ENCODE data around the gene CARD19.
"Not testable (repeated sequence)": the region's sequence is repeated elsewhere in the genome, so short reads cannot be mapped to it uniquely, and the experiment has no call there.

Gene CARD19

GRCh38 chr9:93099551-93100275 lies 3.7 kb downstream of the CARD19 start:
- DNase-seq (ENCODE audit: low read depth in 1 of 2, low spot score in 1 of 2): no peak

DNA sequence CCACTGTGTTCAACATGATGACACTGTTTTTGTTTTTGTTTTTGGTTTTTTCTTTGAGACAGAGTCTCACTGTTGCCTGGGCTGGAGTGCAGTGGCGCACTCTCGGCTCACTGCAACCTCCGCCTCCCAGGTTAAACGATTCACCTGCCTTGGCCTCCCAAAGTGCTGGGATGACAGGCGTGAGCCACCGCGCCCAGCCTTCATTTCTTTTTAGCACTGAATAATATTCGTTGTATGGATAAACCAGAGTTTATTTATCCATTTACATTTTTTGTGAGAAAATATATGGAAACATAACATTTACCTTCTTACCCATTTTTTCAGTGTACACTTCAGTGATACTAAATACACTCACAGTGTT lies 4.2 kb downstream of the CARD19 start:
- DNase-seq (ENCODE audit: low read depth in 1 of 2, low spot score in 1 of 2): no peak

GRCh38 chr9:93101086-93101485 lies 5.1 kb downstream of the CARD19 start:
- DNase-seq (ENCODE audit: low read depth in 1 of 2, low spot score in 1 of 2): not testable (repeated sequence)

DNA sequence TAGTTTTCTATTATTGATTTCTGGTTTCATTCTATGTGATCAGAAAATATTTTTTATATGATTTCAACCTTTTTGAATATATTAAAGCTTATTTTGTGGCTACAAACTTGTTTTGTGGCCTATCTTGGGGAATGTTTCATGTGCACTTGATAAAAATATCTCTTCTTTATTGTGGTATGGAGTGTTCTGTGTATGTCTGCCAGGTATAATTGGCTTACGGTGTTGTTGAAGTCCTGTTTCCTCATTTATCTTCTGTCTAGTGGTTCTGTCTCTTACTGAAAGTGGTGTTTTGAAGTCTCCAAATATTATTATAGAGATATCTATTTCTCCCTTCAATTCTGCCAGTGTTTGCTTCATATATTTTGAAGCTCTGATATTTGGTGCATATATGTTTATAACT lies 9.6 kb downstream of the CARD19 start:
- DNase-seq (ENCODE audit: low read depth in 1 of 2, low spot score in 1 of 2): no peak

- no peak for DNase-seq (ENCODE audit: low read depth in 1 of 2, low spot score in 1 of 2)
These were observed 11.3 kb downstream of the CARD19 start for GRCh38 chr9:93107151-93107824.

- DNase-seq (ENCODE audit: low read depth in 1 of 2, low spot score in 1 of 2): no peak
These were observed 11.8 kb downstream of the CARD19 start for GRCh38 chr9:93107825-93108161.

DNA sequence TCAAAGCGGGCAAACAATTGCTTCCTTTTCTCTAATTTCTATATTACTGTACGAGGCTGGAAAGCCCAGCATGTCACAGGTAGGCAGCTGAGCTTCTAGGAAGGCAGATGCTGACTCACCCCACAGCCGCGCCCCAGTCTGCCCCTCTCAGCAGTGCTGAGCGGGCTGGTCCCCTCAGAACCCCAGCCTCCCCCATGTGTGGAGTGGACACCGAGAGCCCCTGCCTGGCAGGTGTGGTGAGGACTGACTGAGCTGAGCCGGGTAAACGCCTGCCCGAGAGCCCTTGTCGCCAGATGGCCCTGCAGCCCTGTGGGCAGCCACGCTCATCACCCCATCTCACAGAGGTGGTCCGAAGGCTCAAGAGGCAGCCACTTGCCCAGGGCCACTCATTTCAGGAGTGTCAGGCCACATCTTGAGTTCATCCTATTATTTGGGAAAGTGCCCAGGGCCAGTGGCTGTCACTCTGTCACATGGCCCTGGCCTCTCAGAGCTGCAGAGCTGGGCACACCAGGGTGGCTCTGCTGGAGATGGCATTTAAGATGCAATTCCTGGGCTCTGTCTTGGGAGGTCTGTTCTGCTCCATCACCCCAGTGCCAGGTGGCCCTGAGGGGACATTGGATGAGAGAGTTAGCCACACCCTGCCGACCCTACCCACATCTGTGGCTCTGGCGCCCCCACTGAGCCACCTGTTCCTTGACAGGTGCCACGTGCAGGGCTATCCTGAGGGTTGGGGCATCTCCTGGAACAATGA lies 12.4 kb downstream of the CARD19 start:
- DNase-seq (ENCODE audit: low read depth in 1 of 2, low spot score in 1 of 2): no peak

- DNase-seq (ENCODE audit: low read depth in 1 of 2, low spot score in 1 of 2): no peak
These were observed 14.4 kb downstream of the CARD19 start for GRCh38 chr9:93110311-93110855.

GRCh38 chr9:93111001-93111370 lies 15.0 kb downstream of the CARD19 start:
- DNase-seq (ENCODE audit: low read depth in 1 of 2, low spot score in 1 of 2): no peak

- no peak for DNase-seq (ENCODE audit: low read depth in 1 of 2, low spot score in 1 of 2)
These were observed 15.5 kb downstream of the CARD19 start for GRCh38 chr9:93111371-93112115.

GRCh38 chr9:93112116-93112863 lies 16.3 kb downstream of the CARD19 start:
- DNase-seq (ENCODE audit: low read depth in 1 of 2, low spot score in 1 of 2): no peak

DNA sequence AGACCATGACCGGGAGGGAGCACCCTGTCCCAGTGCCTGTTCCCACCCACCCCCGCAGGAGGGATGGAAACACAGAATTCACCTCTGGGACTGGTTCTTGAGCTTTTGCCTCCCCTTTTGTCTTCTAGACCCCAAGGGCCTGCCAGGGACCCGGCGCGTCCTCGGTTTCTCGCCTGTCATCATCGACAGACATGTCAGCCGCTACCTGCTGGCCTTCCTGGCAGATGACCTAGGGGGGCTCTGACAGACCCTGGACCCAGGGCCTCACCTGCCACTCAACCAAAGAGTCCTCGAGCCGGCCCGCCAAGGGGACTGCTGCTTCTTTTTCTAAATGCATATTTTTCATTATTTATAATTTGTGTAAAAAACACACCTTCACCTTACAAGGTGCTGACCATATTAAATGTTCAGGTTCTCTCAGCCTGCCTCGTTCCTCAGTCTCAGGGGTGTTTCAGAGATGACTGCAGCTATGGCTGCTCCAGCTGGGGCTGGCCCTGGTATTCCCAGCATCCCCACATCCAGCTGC lies 16.9 kb downstream of the CARD19 start:
- DNase-seq (ENCODE audit: low read depth in 1 of 2, low spot score in 1 of 2): no peak

GRCh38 chr9:93114169-93114983 lies 18.4 kb downstream of the CARD19 start:
- DNase-seq (ENCODE audit: low read depth in 1 of 2, low spot score in 1 of 2): no peak

GRCh38 chr9:93114984-93115335 lies 18.9 kb downstream of the CARD19 start:
- DNase-seq (ENCODE audit: low read depth in 1 of 2, low spot score in 1 of 2): no peak

- DNase-seq (ENCODE audit: low read depth in 1 of 2, low spot score in 1 of 2): no peak
These were observed 19.6 kb downstream of the CARD19 start for GRCh38 chr9:93115486-93116071.

DNA sequence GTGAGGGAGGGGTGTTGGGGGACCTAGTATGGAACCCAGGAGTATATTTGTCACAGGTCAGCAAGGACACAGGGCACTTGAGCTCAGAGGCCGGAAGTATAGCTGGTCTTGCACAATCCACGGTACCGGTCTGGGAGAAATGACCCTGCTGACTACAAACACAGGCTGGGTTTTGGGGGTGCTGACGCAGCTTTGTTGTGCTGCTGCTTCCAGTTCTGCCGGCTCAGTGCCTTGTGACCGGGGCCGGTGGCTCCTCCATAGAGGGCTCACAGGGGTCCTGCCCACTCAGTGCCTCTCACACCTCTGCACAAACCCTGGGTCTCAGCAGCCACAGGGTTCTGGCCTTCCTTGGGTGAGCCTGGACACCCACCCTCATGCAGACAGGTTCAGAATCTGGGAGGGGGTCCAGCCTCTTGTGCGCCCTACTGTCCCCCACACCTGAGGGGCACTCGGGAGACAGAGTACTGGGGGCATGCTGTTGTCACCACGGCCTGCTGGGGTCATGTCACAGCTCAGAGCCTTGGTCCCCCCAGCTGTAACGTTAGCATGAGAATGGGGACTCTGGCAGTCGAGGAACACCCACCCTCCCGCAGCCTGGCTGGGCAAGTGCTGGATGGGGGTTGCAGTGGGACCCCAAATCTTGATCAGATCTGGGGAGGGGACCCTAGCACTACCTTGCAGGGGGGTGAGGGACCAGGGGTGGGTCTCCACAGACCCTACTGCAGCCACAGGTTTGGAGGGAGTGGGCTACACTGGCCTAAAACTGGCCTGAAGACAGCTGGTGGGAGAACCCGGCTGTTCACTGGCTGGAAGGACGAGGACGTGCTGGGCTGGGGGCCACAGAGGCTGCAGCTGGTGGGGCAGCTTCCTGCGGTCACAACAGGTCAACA lies 20.3 kb downstream of the CARD19 start:
- DNase-seq (ENCODE audit: low read depth in 1 of 2, low spot score in 1 of 2): no peak

GRCh38 chr9:93117521-93117920 lies 21.5 kb downstream of the CARD19 start:
- not testable (repeated sequence) for DNase-seq (ENCODE audit: low read depth in 1 of 2, low spot score in 1 of 2)
